A549 (cell line): ENCODE data around the gene ATP5PB. TPM values are rescaled to one million over a fixed set of nuclear protein-coding genes. Genes with fewer than 3 reads are reported as not detected.

Experiments
- ATAC-seq, 2 experiments: fragments of 200-7000 bp in 1 of 2; fragments of >200 bp in 1 of 2; cut with Nextera tagmentation in 1 of 2; cut with Tn5 transposase in 1 of 2; 3 replicates each; pipeline versions ENCODE4 v1.8.0 to v1.9.1; 2018 to 2020; ENCODE audit warnings: mild to moderate bottlenecking in 1 of 2, moderate library complexity in 1 of 2
- CTCF ChIA-PET: fragments of 300-600 bp; sonication (Branson Sonifier 250); formaldehyde crosslinking; extraction: SDS; loops from one replicate; lab custom pipeline; 2021; ENCODE audit warnings: antibody characterized with exemption, inconsistent platforms; lab: Yijun Ruan, JAX
- POLR2A ChIA-PET: fragments of 350-600 bp; formaldehyde crosslinking; extraction: SDS; loops from one replicate; lab custom pipeline; 2021; ENCODE audit warnings: antibody characterized with exemption, inconsistent platforms; lab: Yijun Ruan, JAX
- DNase-seq, 2 experiments: peaks; one replicate each; pipeline versions ENCODE4 v3.0.0 to v3.0.0-alpha.2; 2011 to 2016; ENCODE audit warnings: low read depth in 1 of 2, low spot score in 1 of 2
- FAIRE-seq: peaks from 2 replicates; lab custom pipeline; 2011; peaks lifted over from hg19 to GRCh38; lab: Jason Lieb, UNC
- H3K27ac ChIP-seq, 2 experiments: fragments of >200 bp; sonication (Bioruptor Twin); formaldehyde crosslinking; 3 replicates each; pipeline ENCODE4 v1.5.1; 2016 to 2017
- H3K4me1 ChIP-seq: fragments of >200 bp; sonication (Bioruptor Twin); formaldehyde crosslinking; 3 replicates; pipeline ENCODE4 v1.6.1; 2016
- H3K4me2 ChIP-seq: fragments of >200 bp; sonication (Bioruptor Twin); formaldehyde crosslinking; 3 replicates; pipeline ENCODE4 v1.6.1; 2016
- H3K4me3 ChIP-seq: fragments of >200 bp; sonication (Bioruptor Twin); formaldehyde crosslinking; 3 replicates; pipeline ENCODE4 v1.5.1; 2016
- H3K9me3 ChIP-seq: fragments of >200 bp; sonication (Bioruptor Twin); formaldehyde crosslinking; 3 replicates; pipeline ENCODE4 v1.6.1; 2016
- CHD2 ChIP-seq: fragments of 150-350 bp; IDR thresholded peaks from 2 replicates; pipeline ENCODE4 v1.6.1; 2014; ENCODE audit warnings: low read length; ENCODE audit not compliant: partially characterized antibody
- EHMT2 ChIP-seq: fragments of 200-600 bp; sonication (generic); IDR thresholded peaks from 2 replicates; pipeline ENCODE4 v1.6.1; 2016; ENCODE audit warnings: antibody characterized with exemption, low read depth, mild to moderate bottlenecking, moderate library complexity
- ESRRA ChIP-seq: fragments of 150-350 bp; IDR thresholded peaks from 2 replicates; pipeline ENCODE4 v1.6.1; 2014; ENCODE audit warnings: mild to moderate bottlenecking, low read length, borderline replicate concordance
- FOSL2 ChIP-seq, 2 experiments: fragments of 450-650 bp in 1 of 2; fragments of >200 bp in 1 of 2; sonication (Bioruptor Twin) in 1 of 2; formaldehyde crosslinking; IDR thresholded peaks; 2 replicates each; pipeline versions ENCODE4 v1.5.0 to v1.6.1; 2016 to 2020; ENCODE audit warnings: mild to moderate bottlenecking in 1 of 2, moderate library complexity in 1 of 2
- FOXS1 ChIP-seq: fragments of 250-450 bp; sonication (Bioruptor Pico); IDR thresholded peaks from 2 replicates; pipeline ENCODE4 v1.5.0; 2020; ENCODE audit warnings: mild to moderate bottlenecking, moderate library complexity
- HDAC2 ChIP-seq: fragments of 200-600 bp; sonication (generic); IDR thresholded peaks from 2 replicates; pipeline ENCODE4 v1.6.1; 2016
- JUNB ChIP-seq: fragments of >200 bp; sonication (Bioruptor Twin); formaldehyde crosslinking; IDR thresholded peaks from 2 replicates; pipeline ENCODE4 v1.6.1; 2016
- NFE2L2 ChIP-seq: fragments of 150-350 bp; conservative IDR thresholded peaks from 2 replicates; pipeline ENCODE4 v1.6.1; 2014; ENCODE audit warnings: low read length
- RAD21 ChIP-seq, 2 experiments: fragments of >200 bp in 1 of 2; sonication (Bioruptor Twin) in 1 of 2; formaldehyde crosslinking in 1 of 2; IDR thresholded peaks in 1 of 2; conservative IDR thresholded peaks in 1 of 2; 2 replicates in 1 of 2; 3 replicates in 1 of 2; pipeline ENCODE4 v1.6.1; 2012 to 2018; ENCODE audit warnings: inconsistent platforms in 1 of 2
- RARB ChIP-seq: fragments of 250-450 bp; sonication (Bioruptor Pico); IDR thresholded peaks from 2 replicates; pipeline ENCODE4 v1.8.0; 2021; ENCODE audit warnings: mild to moderate bottlenecking, moderate library complexity
- RFX5 ChIP-seq: fragments of 450-650 bp; IDR thresholded peaks from 2 replicates; pipeline ENCODE4 v1.7.1; 2014; ENCODE audit warnings: antibody characterized with exemption, mild to moderate bottlenecking, moderate library complexity
- SMC3 ChIP-seq: fragments of >200 bp; sonication (Bioruptor Twin); formaldehyde crosslinking; IDR thresholded peaks from 3 replicates; pipeline ENCODE4 v1.6.1; 2018; ENCODE audit warnings: inconsistent platforms
- TFCP2L1 ChIP-seq: fragments of 250-450 bp; sonication (Bioruptor Pico); IDR thresholded peaks from 2 replicates; pipeline ENCODE4 v1.5.0; 2021; ENCODE audit warnings: mild to moderate bottlenecking
- TP53 ChIP-seq: fragments of 250-450 bp; sonication (Bioruptor Pico); IDR thresholded peaks from 2 replicates; pipeline ENCODE4 v1.5.0; 2021; ENCODE audit warnings: mild to moderate bottlenecking, moderate library complexity
- ZFP36 ChIP-seq: fragments of 450-650 bp; IDR thresholded peaks from 2 replicates; pipeline ENCODE4 v1.6.1; 2014; ENCODE audit warnings: borderline replicate concordance; ENCODE audit not compliant: partially characterized antibody
- ZNF302 ChIP-seq: fragments of 250-450 bp; sonication (Bioruptor Pico); IDR thresholded peaks from 2 replicates; pipeline ENCODE4 v1.9.0; 2021; ENCODE audit warnings: inconsistent platforms, mild to moderate bottlenecking, moderate library complexity
- ZSCAN20 ChIP-seq: fragments of 250-450 bp; sonication (Bioruptor Pico); IDR thresholded peaks from 2 replicates; pipeline ENCODE4 v1.8.0; 2022; ENCODE audit warnings: mild to moderate bottlenecking, moderate library complexity
- WGBS: methylation state at CpG from one replicate; pipeline ENCODE4 v1.1.6; 2017; ENCODE audit errors: missing lambda C conversion rate; 5-methylcytosine and 5-hydroxymethylcytosine counted together
- polyA plus RNA-seq, 4 experiments: library from polyadenylated mRNA; depleted of rRNA in 3 of 4; stranded (reverse); fragments of >200 nt; fragmentation: RNase III in 1 of 4; extraction: RNeasy Plus Mini Kit Qiagen cat#74134 plus additional on column Dnase treatment in 1 of 4; gene quantifications; 2 replicates in 3 of 4; 3 replicates in 1 of 4; pipeline ENCODE4 v1.2.3, GENCODE V29; 2011 to 2017
- TF ChIP-seq, protein P1 (sequence below): IDR thresholded peaks from 2 replicates; pipeline ENCODE4 v1.6.1; 2012; ENCODE audit warnings: low read depth, borderline replicate concordance
- TF ChIP-seq, protein P2 (sequence below): fragments of 250-450 bp; sonication (Bioruptor Pico); IDR thresholded peaks from 2 replicates; pipeline ENCODE4 v1.5.0; 2020; ENCODE audit warnings: low read depth, mild to moderate bottlenecking, moderate library complexity
- TF ChIP-seq, protein P3 (sequence below): fragments of 450-650 bp; IDR thresholded peaks from 2 replicates; pipeline ENCODE4 v1.6.1; 2014; ENCODE audit warnings: antibody characterized with exemption
- TF ChIP-seq, protein P4 (sequence below): fragments of 250-450 bp; sonication (Bioruptor Pico); IDR thresholded peaks from 2 replicates; pipeline ENCODE4 v1.5.0; 2021; ENCODE audit warnings: mild to moderate bottlenecking, moderate library complexity, borderline replicate concordance
- TF ChIP-seq, protein P5 (sequence below): fragments of 150-350 bp; IDR thresholded peaks from 2 replicates; pipeline ENCODE4 v1.6.1; 2014; ENCODE audit warnings: low read depth, mild to moderate bottlenecking, low read length
- TF ChIP-seq, protein P6 (sequence below): fragments of >200 bp; sonication (Bioruptor Twin); formaldehyde crosslinking; IDR thresholded peaks from 2 replicates; pipeline ENCODE4 v1.6.1; 2016
- TF ChIP-seq, protein P7 (sequence below): fragments of >200 bp; sonication (Bioruptor Twin); formaldehyde crosslinking; IDR thresholded peaks from 3 replicates; pipeline ENCODE4 v1.6.1; 2016

Gene ATP5PB
- polyA plus RNA-seq, 2 of the 4 experiments (the other 2 are of a cell fraction): 275 to 300 TPM

DNA sequence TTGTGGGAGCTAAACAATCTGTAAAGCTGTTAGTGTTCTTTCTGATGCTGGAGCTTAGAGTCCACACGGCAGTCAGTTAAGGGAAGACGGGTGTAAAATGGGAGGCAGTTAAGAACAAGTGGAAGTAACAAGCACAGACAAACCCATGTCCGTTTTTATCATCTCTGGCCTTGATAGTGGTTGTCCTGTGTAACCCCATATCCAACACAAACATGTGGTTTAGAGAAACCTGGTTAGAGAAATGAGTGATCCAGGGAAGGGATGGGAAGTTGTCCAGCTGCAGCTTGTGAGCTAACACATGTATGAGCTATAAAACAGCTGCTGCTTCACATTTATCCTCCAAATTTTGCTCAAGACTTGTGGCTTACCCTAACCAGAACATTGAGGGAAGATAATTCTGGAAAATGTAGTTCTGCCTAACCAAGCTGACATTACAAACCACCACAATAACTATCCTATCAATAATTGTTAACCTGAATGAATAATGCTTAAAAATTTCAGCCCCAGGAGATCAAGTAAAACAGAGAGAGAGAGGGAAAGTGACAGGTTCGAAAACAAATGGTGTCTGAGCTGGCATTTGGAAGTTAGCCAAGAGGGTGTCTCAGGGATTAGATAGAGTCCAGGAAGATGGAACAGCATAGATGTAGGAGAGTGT, 13.9 kb downstream of the ATP5PB start:
- H3K27ac ChIP-seq: no peak overlapping the region
- H3K4me1 ChIP-seq: no peaks in the 10 kb centered on the region
- CTCF ChIA-PET: interaction anchor here (1.0 to 1.7 kb wide), 2 partner anchors 12 to 45 kb away, joined by 6 read pairs; no protein-coding TSS in a partner anchor
- ATAC-seq: no peak
- FAIRE-seq: no peak
- POLR2A ChIA-PET: no interaction called here
- H3K4me3 ChIP-seq: no peak overlapping the region
- H3K9me3 ChIP-seq: no peaks in the 10 kb centered on the region
- TF ChIP-seq, protein P1, sequence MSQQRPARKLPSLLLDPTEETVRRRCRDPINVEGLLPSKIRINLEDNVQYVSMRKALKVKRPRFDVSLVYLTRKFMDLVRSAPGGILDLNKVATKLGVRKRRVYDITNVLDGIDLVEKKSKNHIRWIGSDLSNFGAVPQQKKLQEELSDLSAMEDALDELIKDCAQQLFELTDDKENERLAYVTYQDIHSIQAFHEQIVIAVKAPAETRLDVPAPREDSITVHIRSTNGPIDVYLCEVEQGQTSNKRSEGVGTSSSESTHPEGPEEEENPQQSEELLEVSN: no peak
- TF ChIP-seq, protein P2, sequence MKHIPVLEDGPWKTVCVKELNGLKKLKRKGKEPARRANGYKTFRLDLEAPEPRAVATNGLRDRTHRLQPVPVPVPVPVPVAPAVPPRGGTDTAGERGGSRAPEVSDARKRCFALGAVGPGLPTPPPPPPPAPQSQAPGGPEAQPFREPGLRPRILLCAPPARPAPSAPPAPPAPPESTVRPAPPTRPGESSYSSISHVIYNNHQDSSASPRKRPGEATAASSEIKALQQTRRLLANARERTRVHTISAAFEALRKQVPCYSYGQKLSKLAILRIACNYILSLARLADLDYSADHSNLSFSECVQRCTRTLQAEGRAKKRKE (CRISPR knock-in tag): no peak
- TF ChIP-seq, protein P3, sequence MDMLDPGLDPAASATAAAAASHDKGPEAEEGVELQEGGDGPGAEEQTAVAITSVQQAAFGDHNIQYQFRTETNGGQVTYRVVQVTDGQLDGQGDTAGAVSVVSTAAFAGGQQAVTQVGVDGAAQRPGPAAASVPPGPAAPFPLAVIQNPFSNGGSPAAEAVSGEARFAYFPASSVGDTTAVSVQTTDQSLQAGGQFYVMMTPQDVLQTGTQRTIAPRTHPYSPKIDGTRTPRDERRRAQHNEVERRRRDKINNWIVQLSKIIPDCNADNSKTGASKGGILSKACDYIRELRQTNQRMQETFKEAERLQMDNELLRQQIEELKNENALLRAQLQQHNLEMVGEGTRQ: no peak
- TF ChIP-seq RARB (CRISPR knock-in tag) (no peak), ZFP36 (no peak), EHMT2 (no peak), ZSCAN20 (no peak), JUNB (no peak), SMC3 (no peak), TP53 (CRISPR knock-in tag) (no peak), RFX5 (no peak), HDAC2 (no peak)
- TF ChIP-seq, protein P4, sequence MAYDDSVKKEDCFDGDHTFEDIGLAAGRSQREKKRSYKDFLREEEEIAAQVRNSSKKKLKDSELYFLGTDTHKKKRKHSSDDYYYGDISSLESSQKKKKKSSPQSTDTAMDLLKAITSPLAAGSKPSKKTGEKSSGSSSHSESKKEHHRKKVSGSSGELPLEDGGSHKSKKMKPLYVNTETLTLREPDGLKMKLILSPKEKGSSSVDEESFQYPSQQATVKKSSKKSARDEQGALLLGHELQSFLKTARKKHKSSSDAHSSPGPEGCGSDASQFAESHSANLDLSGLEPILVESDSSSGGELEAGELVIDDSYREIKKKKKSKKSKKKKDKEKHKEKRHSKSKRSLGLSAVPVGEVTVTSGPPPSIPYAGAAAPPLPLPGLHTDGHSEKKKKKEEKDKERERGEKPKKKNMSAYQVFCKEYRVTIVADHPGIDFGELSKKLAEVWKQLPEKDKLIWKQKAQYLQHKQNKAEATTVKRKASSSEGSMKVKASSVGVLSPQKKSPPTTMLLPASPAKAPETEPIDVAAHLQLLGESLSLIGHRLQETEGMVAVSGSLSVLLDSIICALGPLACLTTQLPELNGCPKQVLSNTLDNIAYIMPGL (CRISPR knock-in tag): no peak
- no peak for DNase-seq
- WGBS: 60% methylated on average over 4 of the region's 4 CpGs
- no peak overlapping the region for H3K4me2 ChIP-seq

DNA sequence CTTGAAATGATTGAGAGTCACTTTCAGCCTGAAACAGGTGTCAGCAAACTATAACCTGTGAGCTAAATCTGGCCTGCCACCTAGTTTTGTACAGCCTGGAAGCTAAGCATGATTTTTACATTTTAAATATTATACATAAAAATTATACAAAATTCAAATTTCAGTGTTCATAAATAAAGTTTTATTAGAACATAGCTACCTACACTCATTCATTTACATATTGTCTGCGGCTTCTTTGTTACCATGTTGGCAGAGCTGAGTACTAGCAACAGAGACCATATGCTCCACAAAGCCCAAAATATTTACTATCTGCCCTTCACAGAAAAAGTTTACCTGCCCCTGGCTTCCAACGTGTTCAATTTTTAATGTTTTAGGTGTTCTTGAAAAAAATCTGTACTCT, 16.5 kb downstream of the ATP5PB start:
- ATAC-seq: no peak
- H3K4me3 ChIP-seq: no peak overlapping the region
- no peak for TF ChIP-seq TFCP2L1 (CRISPR knock-in tag)
- no peak for TF ChIP-seq ZNF302
- no peak for TF ChIP-seq ESRRA
- TF ChIP-seq CHD2: no peak
- no peak for TF ChIP-seq FOXS1
- TF ChIP-seq RAD21 (conservative IDR thresholded peaks at IDR 0.05 in 1 of 2, IDR thresholded peaks at IDR 0.05 in 1 of 2): no peak
- TF ChIP-seq NFE2L2: no peak
- TF ChIP-seq, protein P5, sequence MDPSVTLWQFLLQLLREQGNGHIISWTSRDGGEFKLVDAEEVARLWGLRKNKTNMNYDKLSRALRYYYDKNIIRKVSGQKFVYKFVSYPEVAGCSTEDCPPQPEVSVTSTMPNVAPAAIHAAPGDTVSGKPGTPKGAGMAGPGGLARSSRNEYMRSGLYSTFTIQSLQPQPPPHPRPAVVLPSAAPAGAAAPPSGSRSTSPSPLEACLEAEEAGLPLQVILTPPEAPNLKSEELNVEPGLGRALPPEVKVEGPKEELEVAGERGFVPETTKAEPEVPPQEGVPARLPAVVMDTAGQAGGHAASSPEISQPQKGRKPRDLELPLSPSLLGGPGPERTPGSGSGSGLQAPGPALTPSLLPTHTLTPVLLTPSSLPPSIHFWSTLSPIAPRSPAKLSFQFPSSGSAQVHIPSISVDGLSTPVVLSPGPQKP: no peak
- TF ChIP-seq, protein P6, sequence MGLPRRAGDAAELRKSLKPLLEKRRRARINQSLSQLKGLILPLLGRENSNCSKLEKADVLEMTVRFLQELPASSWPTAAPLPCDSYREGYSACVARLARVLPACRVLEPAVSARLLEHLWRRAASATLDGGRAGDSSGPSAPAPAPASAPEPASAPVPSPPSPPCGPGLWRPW: no peak
- no peak for TF ChIP-seq FOSL2 (IDR thresholded peaks at IDR 0.05)
- TF ChIP-seq FOSL2 (CRISPR knock-in tag; IDR thresholded peaks at IDR 0.05): no peak
- TF ChIP-seq, protein P7, sequence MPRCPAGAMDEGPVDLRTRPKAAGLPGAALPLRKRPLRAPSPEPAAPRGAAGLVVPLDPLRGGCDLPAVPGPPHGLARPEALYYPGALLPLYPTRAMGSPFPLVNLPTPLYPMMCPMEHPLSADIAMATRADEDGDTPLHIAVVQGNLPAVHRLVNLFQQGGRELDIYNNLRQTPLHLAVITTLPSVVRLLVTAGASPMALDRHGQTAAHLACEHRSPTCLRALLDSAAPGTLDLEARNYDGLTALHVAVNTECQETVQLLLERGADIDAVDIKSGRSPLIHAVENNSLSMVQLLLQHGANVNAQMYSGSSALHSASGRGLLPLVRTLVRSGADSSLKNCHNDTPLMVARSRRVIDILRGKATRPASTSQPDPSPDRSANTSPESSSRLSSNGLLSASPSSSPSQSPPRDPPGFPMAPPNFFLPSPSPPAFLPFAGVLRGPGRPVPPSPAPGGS: no peak
- TF ChIP-seq, all 56 proteins: peak for 0
- Histone ChIP-seq H3K4me1 (no peaks in the 10 kb centered on the region), H3K9me3 (no peaks in the 10 kb centered on the region), H3K4me2 (no peak overlapping the region), H3K27ac (no peak overlapping the region)
- FAIRE-seq: no peak
- DNase-seq: no peak
- ChIA-PET CTCF (no interaction called here), POLR2A (no interaction called here)
- 95% methylated on average over 2 of the region's 2 CpGs for WGBS
